GM18511 (cell line): ENCODE results near the gene CEACAM4.

ENCODE experiments used
- ATAC-seq: cut with Tn5 transposase; IDR thresholded peaks from one replicate; pipeline ENCODE4 v1.9.1; 2021; ENCODE audit warnings: mild to moderate bottlenecking, moderate library complexity; ENCODE audit not compliant: unreplicated experiment

Gene CEACAM4

GRCh38 chr19:41617941-41618730 lies 8.7 kb downstream of the CEACAM4 start:
- no peak for ATAC-seq

- ATAC-seq: no peak
These were observed 9.9 kb downstream of the CEACAM4 start for GRCh38 chr19:41616792-41617621.

GRCh38 chr19:41615207-41615606 lies 11.7 kb downstream of the CEACAM4 start:
- ATAC-seq: no peak

DNA sequence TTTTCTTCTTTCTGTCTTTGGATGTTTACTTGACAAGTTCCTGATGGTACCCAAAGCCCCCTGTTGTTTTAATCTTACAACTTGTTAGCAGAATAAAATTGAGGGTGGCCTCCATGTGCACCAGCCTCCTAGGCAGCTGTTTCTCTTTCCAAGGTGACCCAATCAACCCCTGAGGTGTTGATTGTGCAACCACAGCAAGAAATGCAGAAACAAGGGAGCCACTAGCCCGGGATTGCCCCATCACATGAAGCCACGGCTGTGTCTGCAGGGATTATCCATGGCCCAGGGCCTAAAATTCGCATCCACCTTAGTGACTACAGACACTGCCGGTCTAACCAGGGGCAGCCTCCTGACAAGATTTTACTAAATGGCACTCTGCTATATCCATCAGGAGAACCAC lies 14.4 kb downstream of the CEACAM4 start:
- no peak for ATAC-seq

GRCh38 chr19:41610789-41611188 lies 16.1 kb downstream of the CEACAM4 start:
- no peak for ATAC-seq

- no peak for ATAC-seq
These were observed 19.2 kb downstream of the CEACAM4 start for GRCh38 chr19:41607668-41608067.

DNA sequence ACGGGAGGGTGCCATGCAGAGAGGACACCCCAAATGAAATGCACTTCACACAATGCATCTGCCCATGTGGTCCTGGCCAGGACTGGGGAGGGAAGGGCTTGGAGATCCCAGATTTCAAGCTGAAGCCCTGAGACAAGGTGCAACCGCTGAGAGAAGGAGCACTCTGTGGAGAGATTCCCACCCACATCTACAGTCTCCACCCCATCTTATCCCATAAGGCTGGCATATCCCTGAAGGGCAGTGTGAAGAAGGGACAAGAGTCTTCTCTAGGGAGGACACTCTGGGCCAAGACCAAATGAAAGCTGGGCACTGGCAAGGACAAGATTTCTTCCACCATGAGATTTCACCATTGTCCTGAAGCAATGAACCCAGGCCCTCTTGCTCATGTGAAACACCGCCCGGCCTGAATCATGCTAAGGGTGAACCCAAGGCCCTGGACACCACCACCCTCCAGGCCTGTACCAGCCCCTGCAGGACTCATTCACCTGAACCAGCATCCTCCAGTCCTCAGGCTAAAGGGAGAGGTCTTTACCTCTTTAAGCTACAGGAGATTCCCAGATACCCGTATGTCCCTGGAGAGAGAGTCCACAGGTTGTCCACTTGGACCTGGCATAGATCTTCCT lies 20.5 kb downstream of the CEACAM4 start:
- ATAC-seq: no peak

- ATAC-seq: no peak
These were observed 22.0 kb downstream of the CEACAM4 start for GRCh38 chr19:41604831-41605230.

DNA sequence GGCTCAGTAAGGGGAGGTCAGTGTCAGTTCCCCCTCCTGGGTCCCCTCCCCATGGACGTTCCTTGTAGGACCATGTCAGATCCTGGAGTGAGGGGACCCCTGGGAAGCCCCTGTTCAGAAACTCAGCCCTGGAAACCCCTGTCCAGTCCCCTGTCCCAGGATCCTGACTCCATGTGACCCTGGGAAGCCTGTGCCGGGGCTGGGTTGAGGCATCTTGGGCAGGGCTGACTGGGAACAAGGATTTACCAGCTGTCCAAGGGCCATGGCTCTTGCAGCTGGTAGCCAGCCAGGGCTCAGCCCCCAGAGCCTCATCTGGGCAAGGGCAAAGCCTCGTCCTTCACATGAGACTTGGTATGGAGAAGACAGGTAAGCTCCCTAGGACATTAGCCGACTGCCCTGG lies 25.1 kb downstream of the CEACAM4 start:
- no peak for ATAC-seq

DNA sequence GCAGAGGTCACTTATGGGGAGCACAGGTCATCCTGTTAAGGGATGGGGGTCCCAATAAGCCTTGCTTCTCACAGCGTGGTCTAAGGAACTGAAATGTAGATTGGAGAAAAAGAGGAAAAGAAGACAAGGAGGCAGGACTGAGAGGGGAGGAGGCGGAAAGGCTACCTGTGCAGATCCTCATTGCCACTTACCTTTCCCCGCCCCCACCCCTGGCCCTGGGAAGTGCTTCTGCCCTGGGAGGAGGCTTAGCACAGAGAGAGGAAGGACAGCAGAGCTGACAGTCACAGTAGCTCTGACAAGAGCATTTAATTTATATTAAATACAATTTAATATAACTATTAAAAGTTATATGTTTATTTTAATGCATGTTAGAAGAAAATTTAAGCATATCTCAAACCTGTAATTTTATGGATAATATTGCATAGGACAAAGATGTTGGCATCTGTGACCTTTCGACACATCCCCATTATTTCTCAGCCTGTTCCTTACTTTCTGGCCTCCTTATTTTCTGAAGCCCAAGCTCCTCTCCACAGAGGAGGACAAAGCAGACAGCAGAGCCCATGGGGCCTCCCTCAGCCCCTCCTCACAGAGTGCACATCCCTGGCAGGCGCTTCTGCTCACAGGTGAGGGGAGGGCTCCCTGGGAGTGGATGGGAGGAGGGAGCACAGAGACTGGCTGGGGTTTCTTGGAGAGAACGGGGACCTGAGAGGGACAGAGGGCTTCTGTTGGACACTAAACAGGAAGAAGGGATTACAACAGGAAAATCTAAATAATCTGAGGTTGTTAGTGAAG lies 27.5 kb downstream of the CEACAM4 start:
- no peak for ATAC-seq

GRCh38 chr19:41597600-41598041 lies 29.3 kb downstream of the CEACAM4 start:
- ATAC-seq: no peak

- no peak for ATAC-seq
These were observed 31.0 kb downstream of the CEACAM4 start for GRCh38 chr19:41595890-41596280.

DNA sequence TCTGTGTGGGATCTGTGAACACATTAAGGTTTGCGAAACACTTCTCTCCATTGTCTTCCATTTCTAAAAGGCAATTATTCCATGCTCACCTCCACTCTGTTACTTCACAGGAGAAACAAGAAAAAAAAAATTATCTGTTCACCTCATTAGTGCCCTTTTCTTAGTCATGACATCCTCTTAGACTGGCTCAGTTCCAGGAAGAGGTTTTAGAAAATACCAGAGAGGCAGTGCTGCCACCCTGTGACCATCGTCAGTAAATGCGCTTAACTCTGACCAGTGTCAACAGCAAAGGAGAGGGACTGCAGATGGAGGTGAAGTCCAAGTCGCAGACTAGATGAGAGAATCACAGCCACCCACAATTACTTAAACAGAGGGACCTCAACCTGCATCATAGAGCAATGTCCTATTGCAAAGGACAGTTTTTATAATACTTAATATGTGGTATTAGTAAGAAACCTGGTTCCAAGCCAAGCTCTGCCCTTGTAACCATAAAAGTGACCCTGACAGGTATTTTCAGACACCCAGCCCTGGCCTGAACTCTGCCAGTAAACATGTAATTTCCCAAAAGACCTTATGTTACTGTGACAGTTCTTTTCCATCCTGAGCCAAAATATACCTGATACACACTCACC lies 31.5 kb downstream of the CEACAM4 start:
- ATAC-seq: peak; percentile 51

DNA sequence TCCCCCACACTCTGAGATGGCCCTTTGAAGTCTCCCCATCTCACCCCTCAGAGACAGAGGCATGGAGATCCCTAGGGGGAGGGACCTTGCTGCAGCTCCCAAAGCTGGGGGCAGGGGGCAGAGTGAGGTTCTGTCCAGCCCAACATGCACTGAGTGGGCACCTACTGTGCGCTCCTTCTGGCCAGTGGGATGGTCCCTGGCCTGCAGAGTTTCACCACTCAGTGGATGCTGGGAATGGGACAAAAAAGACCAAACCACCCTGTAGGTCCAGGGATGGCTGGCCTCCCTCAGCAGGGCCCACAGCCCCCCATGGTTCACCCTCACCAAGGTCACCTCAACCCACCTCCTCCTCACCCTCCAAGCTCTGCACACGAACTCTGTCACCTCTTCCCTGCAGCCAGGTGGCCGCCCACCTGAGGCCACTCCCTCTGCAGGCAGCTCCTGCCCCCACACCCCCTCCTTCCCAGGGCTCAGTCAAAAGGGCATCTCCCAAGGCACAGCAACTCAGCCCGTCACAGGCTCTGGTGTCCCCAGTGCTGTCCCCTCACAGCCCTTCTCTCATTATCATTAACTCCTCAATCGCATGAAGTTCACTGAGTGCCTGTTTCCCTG lies 34.8 kb downstream of the CEACAM4 start:
- no peak for ATAC-seq

GRCh38 chr19:41590936-41591335 lies 35.9 kb downstream of the CEACAM4 start:
- no peak for ATAC-seq

DNA sequence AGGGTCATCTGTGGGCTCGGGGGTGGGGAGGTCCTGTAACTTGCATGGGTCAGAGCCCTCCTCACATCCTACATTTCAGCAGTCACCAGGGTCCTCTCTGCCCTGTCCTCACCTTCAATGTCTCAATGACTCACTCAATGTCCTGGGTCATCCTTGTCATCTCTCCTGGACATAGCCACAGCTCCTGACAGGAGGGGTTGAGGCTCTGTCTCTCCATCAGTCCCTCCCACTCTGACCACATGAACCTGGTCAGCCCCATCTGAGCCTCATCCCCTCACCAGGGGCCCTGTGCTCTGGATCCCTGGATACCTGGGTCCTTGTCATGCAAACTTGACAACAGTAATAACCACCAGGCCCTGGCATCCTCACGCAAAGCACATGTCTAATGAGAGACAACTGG lies 37.5 kb downstream of the CEACAM4 start:
- no peak for ATAC-seq

DNA sequence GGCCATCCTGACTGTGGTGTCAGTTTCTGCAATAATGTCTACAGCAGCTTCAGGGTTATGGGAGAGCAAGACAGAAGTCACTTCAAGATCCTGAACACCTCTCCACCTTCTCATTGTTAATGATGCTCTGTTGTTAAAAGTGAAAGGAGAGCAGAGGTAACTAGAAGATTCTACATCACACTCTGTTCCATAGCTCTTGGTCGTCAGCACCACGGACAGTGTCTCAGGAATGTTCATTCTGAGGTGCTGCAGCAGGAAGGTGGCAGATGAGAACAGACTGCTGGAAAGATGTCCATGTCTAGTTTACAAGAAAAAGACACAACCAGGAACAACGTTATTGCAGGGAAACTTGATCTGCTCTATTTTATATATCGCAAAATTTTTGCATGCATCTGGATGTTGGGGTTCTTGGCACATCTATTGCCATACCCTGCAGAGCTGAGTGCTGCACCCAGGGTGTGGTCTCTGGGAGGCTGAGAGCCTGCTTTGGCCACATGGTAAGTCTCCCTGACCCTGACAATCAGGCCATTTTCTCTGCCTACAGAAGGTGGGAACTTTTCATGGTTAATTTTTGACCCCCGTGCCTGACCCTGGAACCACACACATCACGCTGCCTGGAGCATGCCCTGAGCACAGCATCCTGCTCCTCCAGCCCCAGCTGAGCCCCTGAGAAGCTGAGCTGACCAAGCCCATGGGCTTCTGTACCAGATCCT lies 38.2 kb downstream of the CEACAM4 start:
- ATAC-seq: no peak

DNA sequence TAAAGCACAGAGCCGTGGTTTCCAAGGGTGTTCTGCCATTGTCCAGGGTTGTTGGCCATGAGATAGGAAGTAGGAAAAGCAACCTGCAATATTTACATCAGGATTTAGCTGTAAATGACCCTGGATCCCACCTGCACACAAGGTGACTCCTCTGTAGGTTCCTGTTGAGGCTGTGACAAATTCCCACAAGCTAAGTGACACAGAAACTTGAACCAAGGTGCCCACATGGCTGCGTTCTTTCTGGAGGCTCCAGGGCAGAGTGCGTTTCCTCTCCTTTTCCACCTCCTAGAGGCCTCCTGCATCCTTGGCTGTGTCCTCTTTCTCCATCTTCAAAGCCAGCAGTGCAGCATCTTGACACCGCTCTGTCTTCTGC lies 39.0 kb downstream of the CEACAM4 start:
- ATAC-seq: no peak

DNA sequence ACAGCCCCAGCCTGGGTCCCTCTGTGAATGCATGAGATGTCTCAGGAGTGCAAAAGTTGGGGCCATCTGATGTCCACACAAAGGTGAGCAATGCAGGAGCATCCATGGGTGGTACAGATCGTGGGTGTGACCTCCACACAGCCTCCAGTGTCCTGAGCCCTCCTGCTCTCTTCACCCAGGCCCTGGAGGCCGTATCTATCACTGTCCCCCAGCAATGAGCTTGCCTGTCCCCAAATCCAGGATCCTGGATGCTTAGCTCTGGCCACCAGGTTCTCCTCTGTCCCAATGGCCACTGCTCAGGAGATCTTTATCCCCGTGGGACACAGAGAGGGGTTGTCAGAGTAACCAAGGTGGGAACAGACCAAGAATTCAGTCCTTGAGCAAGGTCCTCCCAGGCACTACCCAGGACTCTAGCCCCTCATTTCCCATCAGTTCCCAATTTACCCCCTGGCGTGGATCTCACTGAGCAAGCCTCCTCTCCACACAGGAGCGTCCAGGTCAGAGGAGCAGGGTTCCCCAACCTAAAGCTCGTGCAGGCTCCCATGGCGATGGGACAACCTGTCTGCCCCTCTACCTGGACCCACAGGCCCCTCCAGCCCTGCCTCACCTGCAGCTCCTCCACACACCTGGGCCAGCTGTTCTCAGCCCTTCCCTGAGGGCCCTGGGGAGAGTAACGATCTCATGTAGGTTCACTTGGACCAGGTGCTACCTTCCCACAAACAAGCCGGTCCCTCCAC lies 39.6 kb downstream of the CEACAM4 start:
- ATAC-seq: no peak
